ENCODE results near the gene SOS1. TPM values are rescaled to one million over a fixed set of nuclear protein-coding genes. Genes with fewer than 3 reads are reported as not detected.
"Not testable (repeated sequence)": the region's sequence is repeated elsewhere in the genome, so short reads cannot be mapped to it uniquely, and the experiment has no call there.

Gene SOS1
- 10 to 100 TPM; 62.1 to 68.7 TPM for total RNA-seq

GRCh38 chr2:39120771-39121522 is at the start of gene SOS1:
Gene SOS1, minus strand, starts transcription at chr2:39121051. Its CDS starts 629 bp downstream, at chr2:39120422.
- ChIA-PET POLR2A (interaction anchor here (1.1 to 1.6 kb wide), 6 partner anchors 9 to 125 kb away, joined by 3 to 5 read pairs (median 3); no protein-coding TSS in a partner anchor), CTCF (interaction anchor here (0.9 to 2.4 kb wide), 4 partner anchors 38 to 108 kb away, joined by 3 to 18 read pairs (median 4); no protein-coding TSS in a partner anchor)

DNA sequence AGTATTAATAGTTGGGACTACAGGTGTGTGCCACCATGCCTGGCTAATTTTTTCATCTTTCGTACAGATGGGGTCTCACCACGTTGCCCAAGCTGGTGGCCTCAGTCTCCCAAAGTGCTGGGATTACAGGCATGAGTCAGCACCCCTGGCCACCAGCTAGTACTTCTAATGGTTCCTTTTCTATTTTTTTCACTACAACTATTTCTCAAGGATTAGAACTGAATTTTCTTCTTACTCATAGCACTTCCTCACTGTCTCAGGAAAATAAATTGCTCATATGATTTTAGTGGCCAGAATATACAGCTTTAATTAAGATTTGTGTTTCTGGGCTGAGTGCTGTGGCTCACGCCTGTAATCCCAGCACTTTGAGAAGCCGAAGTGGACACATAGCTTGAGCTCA is 43.2 kb upstream of the SOS1 start:
- ChIA-PET POLR2A (interaction anchor here (0.6 kb wide), 1 partner anchor 13 kb away, joined by 7 read pairs; no protein-coding TSS in a partner anchor), CTCF (no interaction called here)

DNA sequence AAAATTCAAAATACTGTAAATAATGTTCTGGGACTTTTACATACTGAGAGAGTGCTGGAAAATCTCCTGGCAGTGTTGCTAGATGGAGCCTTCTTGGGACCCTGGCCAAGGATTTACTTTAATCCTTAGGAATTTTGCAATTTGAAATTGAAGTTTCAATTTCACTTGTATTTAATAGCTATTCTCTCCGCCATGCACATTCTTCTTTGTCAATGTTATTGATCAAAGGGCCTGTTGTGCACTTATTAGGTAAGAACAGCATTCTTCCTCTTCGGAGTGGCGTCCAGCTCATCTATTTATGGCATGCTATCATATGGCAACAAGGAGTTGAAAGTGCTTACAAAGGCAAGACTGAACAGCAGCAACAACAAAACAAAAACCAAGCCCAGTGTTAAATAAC is 40.1 kb upstream of the SOS1 start:
- CTCF ChIA-PET = no interaction called here

GRCh38 chr2:39159283-39159682 is 38.4 kb upstream of the SOS1 start:
- ChIA-PET CTCF (no interaction called here), POLR2A (no interaction called here)

More for the DNA sequence above, 40.1 kb upstream of the SOS1 start:
- POLR2A ChIA-PET = no interaction called here

DNA sequence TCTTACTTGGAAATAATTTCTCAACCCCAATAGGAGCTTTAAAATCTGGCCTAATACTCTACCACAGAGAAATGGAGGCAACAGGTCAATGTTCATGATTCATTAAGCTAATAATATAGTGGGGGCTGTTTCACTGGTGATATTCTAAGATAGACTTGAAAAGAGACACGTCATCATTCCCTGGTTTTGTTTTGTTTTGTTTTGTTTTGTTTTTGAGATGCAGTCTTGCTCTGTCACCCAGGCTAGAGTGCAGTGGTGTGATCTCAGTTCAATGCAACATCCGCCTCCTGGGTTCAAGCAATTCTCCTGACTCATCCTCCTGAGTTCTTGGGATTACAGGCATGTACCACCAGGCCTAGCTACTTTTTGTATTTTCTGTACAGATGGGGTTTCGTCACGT is 37.5 kb upstream of the SOS1 start:
- POLR2A ChIA-PET = no interaction called here
- CTCF ChIA-PET = no interaction called here

- ChIA-PET POLR2A (no interaction called here), CTCF (no interaction called here)
Observed at GRCh38 chr2:39156846-39157245, 36.0 kb upstream of the SOS1 start.

GRCh38 chr2:39156107-39156506 is 35.3 kb upstream of the SOS1 start:
- ChIA-PET CTCF (no interaction called here), POLR2A (no interaction called here)

- CTCF ChIA-PET = not testable (repeated sequence)
Observed at GRCh38 chr2:39155573-39155972, 34.7 kb upstream of the SOS1 start.

DNA sequence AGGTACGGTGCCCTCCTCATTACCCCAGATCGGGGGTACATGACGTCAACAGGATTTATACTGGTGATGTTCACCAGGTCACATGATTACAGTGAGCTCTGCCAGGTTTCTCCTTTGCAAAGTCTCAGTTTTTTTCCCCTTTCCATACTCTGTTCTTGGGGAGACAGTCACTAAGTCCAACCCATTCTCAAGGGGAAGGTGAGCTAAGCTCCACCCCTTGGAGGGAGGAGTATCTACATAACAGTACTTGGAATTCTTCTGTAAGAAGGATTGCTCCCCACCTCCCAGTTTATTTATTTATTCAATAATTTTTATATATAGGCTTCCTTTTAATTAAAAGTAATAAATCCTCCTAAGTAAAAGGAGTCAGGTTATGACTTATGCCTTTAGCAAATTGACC is 34.1 kb upstream of the SOS1 start:
- ChIA-PET POLR2A (no interaction called here), CTCF (no interaction called here)

More at GRCh38 chr2:39155573-39155972, 34.7 kb upstream of the SOS1 start:
- POLR2A ChIA-PET = not testable (repeated sequence)

- ChIA-PET POLR2A (no interaction called here), CTCF (interaction anchor here (0.5 kb wide), 1 partner anchor 24 kb away, joined by 4 read pairs; no protein-coding TSS in a partner anchor)
Observed at GRCh38 chr2:39153312-39153711, 32.5 kb upstream of the SOS1 start.

DNA sequence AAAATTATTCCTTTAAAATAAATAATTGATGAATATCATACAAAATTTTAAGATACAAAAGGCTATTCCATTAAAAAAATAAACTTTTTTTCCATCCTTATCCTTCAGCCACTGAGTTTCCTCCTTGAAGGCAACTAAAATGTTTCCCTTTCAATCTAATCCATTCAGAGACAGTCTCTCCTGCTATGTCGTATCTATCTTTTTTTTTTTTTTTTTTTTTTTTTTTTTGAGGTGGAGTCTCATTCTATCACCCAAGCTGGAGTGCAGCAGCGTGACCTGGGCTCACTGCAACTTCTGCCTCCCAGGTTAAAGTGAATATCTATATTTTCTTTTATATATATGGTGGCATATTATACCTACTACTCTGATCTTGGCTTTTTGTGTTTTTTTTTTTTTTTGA is 31.7 kb upstream of the SOS1 start:
- ChIA-PET CTCF (no interaction called here), POLR2A (no interaction called here)

DNA sequence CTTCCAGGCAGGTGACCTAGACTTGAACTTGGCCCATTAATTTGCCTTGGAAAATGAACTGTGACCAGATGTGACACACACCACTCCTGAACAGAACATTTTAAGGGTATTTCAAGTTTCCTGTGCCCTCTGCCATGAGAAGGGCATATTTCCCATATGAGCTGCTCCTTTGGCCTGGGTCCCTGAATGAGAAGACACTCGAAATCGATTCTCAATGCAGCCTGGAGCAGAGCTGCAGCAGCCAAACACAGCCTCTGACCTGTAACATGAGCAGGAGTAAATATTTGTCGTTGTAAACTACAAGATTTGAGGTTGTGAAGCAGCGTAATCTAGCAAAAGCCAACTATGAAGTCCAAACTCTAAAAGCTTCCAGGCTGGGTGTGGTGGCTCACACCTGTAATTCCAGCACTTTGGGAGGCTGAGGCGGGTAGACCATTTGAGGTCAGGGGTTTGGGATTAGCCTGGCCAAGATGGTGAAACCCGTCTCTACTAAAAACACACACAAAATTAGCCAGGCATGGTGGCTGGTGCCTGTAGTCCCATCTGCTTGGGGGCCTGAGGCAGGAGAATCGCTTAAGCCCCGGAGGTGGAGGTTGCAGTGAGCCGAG is 30.1 kb upstream of the SOS1 start:
- POLR2A ChIA-PET = interaction anchor here (0.7 kb wide), 1 partner anchor 13 kb away, joined by 7 read pairs; no protein-coding TSS in a partner anchor

DNA sequence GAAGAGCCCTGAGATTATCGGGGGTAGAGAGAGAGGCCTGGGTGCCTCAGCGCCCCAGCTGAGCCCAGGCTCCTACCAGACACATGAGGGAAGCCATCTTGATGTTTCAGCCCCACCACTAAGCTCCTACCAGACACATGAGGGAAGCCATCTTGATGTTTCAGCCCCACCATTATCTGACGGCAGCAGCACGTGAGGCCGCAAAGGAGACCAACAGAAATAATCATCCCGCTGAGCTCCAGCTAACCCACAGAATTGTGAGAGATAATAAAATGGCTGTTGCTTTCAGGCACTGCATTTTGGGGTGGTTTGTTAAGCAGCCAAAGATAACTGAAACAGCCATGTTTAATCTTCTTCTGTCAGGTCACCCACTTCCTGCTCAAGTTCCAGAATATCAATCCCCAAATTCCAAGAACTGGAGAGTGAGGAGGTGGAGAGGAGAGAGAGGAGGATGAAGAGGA is 29.3 kb upstream of the SOS1 start:
- ChIA-PET CTCF (interaction anchor here (1.1 kb wide), 1 partner anchor 103 kb away, joined by 4 read pairs; no protein-coding TSS in a partner anchor), POLR2A (no interaction called here)

More for the DNA sequence above, 30.1 kb upstream of the SOS1 start:
- CTCF ChIA-PET = interaction anchor here (0.6 to 1.1 kb wide), 3 partner anchors 77 to 102 kb away, joined by 3 to 4 read pairs (median 3); no protein-coding TSS in a partner anchor

DNA sequence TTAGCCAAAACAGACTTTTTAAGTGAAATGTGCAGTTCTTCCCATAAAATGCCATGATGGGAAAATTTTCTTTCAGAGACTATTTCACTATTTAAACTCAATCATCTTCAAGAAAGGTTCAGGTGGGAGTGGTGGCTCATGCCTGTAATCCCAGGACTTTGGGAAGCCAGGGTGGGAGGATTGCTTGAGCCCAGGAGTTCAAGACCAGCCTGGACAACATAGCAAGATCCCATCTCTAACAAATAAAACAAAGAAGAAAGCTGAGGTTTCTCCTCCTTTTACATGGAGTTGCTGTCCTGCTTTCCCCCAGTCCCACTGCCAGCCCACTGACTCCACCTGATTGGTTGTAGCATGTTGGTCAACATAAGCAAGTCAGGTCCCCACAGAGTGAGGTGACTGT is 25.8 kb upstream of the SOS1 start:
- ChIA-PET POLR2A (no interaction called here), CTCF (no interaction called here)

GRCh38 chr2:39145906-39146421 is 25.1 kb upstream of the SOS1 start:
- ChIA-PET CTCF (no interaction called here), POLR2A (no interaction called here)

- POLR2A ChIA-PET = no interaction called here
- CTCF ChIA-PET = no interaction called here
Observed at GRCh38 chr2:39144416-39144815, 23.6 kb upstream of the SOS1 start.

- ChIA-PET POLR2A (no interaction called here), CTCF (interaction anchor here (1.4 kb wide), 1 partner anchor 86 kb away, joined by 3 read pairs; no protein-coding TSS in a partner anchor)
Observed at GRCh38 chr2:39142904-39143605, 22.2 kb upstream of the SOS1 start.

- POLR2A ChIA-PET = no interaction called here
- CTCF ChIA-PET = interaction anchor here (0.6 to 1.4 kb wide), 2 partner anchors 88 to 122 kb away, joined by 3 read pairs; no protein-coding TSS in a partner anchor
Observed at GRCh38 chr2:39141334-39142271, 20.8 kb upstream of the SOS1 start.

DNA sequence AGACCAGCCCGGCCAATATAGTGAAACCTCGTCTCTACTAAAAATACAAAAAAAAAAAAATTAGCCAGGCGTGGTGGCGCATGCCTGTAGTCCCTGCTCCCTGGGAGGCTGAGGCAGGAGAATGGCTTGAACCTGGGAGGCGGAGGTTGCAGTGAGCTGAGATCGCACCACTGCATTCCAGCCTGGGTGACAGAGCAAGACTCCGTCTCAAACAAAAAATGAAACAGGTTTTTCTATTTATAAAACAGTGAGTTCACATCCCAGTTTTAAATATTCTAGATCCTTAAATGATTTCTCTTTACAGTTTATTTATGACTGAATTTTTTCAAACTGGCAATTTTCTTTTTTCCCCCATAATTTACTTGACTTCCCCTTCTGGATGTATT is 20.1 kb upstream of the SOS1 start:
- POLR2A ChIA-PET, CTCF ChIA-PET: not testable (repeated sequence)

Data from activated CD8-positive, alpha-beta memory T cell treated with anti-CD3 and anti-CD28 coated beads for 36 hours (primary cell).